Tibial artery (tissue), 4 donors: ENCODE data around the gene TXLNG.
"Not testable (repeated sequence)": the region's sequence is repeated elsewhere in the genome, so short reads cannot be mapped to it uniquely, and the experiment has no call there.

Source experiments
- DNase-seq, 2 donors: peaks; one replicate each; pipeline ENCODE4 v3.0.0-alpha.2; 2019
- H3K27ac ChIP-seq, 2 donors: fragments of 200-600 bp; sonication (generic) in 1 of 2; 1 replicate in 1 of 2; 2 replicates in 1 of 2; pipeline ENCODE4 v1.5.1; 2018 to 2019; ENCODE audit warnings: mild to moderate bottlenecking in 1 of 2
- H3K27me3 ChIP-seq, 2 donors: fragments of 200-600 bp; sonication (generic) in 1 of 2; one replicate each; pipeline versions ENCODE4 v1.5.1 to v1.6.0; 2016 to 2019
- H3K36me3 ChIP-seq, 3 donors: fragments of 200-600 bp; sonication (generic) in 2 of 3; one replicate each; pipeline ENCODE4 v1.5.1; 2016 to 2019; ENCODE audit warnings: mild to moderate bottlenecking in 2 of 3
- H3K4me1 ChIP-seq, 4 donors: fragments of 200-600 bp; sonication (generic) in 2 of 4; 1 replicate in 3 of 4; 2 replicates in 1 of 4; pipeline ENCODE4 v1.5.1; 2016 to 2019
- H3K4me3 ChIP-seq, 2 donors: fragments of 200-600 bp; sonication (generic) in 1 of 2; 1 replicate in 1 of 2; 2 replicates in 1 of 2; pipeline ENCODE4 v1.5.1; 2018 to 2019; ENCODE audit warnings: mild to moderate bottlenecking in 2 of 2
- H3K9me3 ChIP-seq, 3 donors: fragments of 200-600 bp; sonication (generic) in 1 of 3; one replicate each; pipeline ENCODE4 v1.5.1; 2016 to 2019
- intact Hi-C: fragments of 100-400 bp; cut with DNase I; formaldehyde crosslinking; loops from one replicate; pipeline ENCODE4 v1.15.0; 2023; ENCODE audit warnings: low total_unique reads
- TF ChIP-seq, protein P1 (sequence below), 2 experiments: fragments of 200-600 bp in 1 of 2; fragments of 450-650 bp in 1 of 2; IDR thresholded peaks; one replicate each; pipeline ENCODE4 v1.5.1; 2017 to 2019; ENCODE audit warnings: antibody characterized with exemption in 2 of 2, mild to moderate bottlenecking in 1 of 2, moderate library complexity in 1 of 2

TXLNG gene

GRCh38 chrX:16745659-16746058 is 40.6 kb upstream of the TXLNG start:
- H3K27me3 ChIP-seq = no peaks in the 10 kb centered on the region
- H3K27ac ChIP-seq = no peak overlapping the region
- DNase-seq = no peak
- peaks cover 19 to 96% (median 95%) of the 10 kb centered on the region in 3 donors for H3K36me3 ChIP-seq
- H3K4me3 ChIP-seq = no peak overlapping the region
- intact Hi-C loops = no loop called here
- TF ChIP-seq, protein P1, sequence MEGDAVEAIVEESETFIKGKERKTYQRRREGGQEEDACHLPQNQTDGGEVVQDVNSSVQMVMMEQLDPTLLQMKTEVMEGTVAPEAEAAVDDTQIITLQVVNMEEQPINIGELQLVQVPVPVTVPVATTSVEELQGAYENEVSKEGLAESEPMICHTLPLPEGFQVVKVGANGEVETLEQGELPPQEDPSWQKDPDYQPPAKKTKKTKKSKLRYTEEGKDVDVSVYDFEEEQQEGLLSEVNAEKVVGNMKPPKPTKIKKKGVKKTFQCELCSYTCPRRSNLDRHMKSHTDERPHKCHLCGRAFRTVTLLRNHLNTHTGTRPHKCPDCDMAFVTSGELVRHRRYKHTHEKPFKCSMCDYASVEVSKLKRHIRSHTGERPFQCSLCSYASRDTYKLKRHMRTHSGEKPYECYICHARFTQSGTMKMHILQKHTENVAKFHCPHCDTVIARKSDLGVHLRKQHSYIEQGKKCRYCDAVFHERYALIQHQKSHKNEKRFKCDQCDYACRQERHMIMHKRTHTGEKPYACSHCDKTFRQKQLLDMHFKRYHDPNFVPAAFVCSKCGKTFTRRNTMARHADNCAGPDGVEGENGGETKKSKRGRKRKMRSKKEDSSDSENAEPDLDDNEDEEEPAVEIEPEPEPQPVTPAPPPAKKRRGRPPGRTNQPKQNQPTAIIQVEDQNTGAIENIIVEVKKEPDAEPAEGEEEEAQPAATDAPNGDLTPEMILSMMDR (IDR thresholded peaks at IDR 0.05) = no peak
- H3K4me1 ChIP-seq = no peaks in the 10 kb centered on the region
- H3K9me3 ChIP-seq = no peaks in the 10 kb centered on the region

GRCh38 chrX:16748425-16748824 is 37.8 kb upstream of the TXLNG start:
- Histone ChIP-seq H3K4me3 (no peak overlapping the region), H3K36me3 (peaks cover 16 to 77% (median 74%) of the 10 kb centered on the region in 3 donors), H3K27me3 (no peaks in the 10 kb centered on the region), H3K4me1 (no peaks in the 10 kb centered on the region), H3K27ac (no peak overlapping the region), H3K9me3 (no peaks in the 10 kb centered on the region)
- DNase-seq = no peak
- TF ChIP-seq, protein P1 (IDR thresholded peaks at IDR 0.05) = no peak
- intact Hi-C loops = no loop called here

DNA sequence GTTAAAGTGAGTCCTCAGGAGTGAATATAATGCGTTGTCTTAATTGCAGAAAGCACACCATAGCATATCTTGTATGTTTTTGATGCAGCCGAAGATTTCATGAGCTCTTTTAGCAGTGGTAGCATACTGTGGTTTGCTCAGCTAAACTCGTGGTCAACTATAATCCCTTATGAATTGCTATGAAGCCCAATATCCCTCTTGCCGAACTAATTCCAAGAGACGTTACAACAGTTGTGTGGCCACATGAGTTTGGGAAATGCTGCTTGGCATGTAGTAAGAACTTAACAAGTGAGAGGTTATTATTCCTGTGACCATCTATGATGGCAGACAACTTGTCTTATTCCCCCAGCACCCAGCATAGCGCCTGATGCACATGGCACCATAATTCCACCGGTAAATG is 36.1 kb upstream of the TXLNG start:
- H3K9me3 ChIP-seq = no peaks in the 10 kb centered on the region
- peaks cover 4 to 76% (median 74%) of the 10 kb centered on the region in 3 donors for H3K36me3 ChIP-seq
- no peak overlapping the region for H3K27ac ChIP-seq
- H3K4me1 ChIP-seq = no peaks in the 10 kb centered on the region
- intact Hi-C loops = no loop called here
- DNase-seq = no peak
- no peaks in the 10 kb centered on the region for H3K27me3 ChIP-seq
- TF ChIP-seq, protein P1 (IDR thresholded peaks at IDR 0.05) = no peak
- no peak overlapping the region for H3K4me3 ChIP-seq

GRCh38 chrX:16754019-16754418 is 32.2 kb upstream of the TXLNG start:
- Histone ChIP-seq H3K36me3 (peaks cover 11 to 76% (median 75%) of the 10 kb centered on the region in 3 donors), H3K27ac (no peak overlapping the region), H3K9me3 (no peaks in the 10 kb centered on the region), H3K4me3 (no peak overlapping the region), H3K27me3 (no peaks in the 10 kb centered on the region), H3K4me1 (no peaks in the 10 kb centered on the region)
- no peak for DNase-seq
- TF ChIP-seq, protein P1 (IDR thresholded peaks at IDR 0.05) = no peak
- intact Hi-C loops = no loop called here

GRCh38 chrX:16756724-16757123 is 29.5 kb upstream of the TXLNG start:
- Histone ChIP-seq H3K36me3 (peaks cover 11 to 80% (median 74%) of the 10 kb centered on the region in 3 donors), H3K9me3 (no peaks in the 10 kb centered on the region), H3K27ac (no peak overlapping the region), H3K4me3 (no peak overlapping the region), H3K4me1 (no peaks in the 10 kb centered on the region), H3K27me3 (no peaks in the 10 kb centered on the region)
- no peak for DNase-seq
- TF ChIP-seq, protein P1 (IDR thresholded peaks at IDR 0.05) = no peak
- intact Hi-C loops = no loop called here

DNA sequence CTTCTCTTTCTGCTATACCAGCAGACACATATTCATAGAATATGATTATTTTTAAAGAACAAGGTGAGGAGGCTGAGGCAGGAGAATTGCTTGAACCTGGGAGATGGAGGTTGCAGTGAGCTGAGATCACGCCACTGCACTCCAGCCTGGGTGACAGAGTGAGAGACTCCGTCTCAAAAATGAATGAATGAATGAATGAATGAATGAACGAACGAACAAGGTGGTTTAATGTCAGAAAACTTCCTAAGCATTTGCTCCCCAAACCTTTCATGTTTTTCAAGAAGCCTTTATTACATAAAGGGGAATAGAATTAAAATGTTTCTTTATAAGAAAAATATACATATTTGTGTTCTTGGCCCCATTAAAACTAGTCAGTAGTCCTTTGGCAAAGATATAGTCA is 24.8 kb upstream of the TXLNG start:
- H3K4me1 ChIP-seq, H3K9me3 ChIP-seq, DNase-seq, intact Hi-C loops, H3K4me3 ChIP-seq, H3K27me3 ChIP-seq, H3K27ac ChIP-seq: not testable (repeated sequence)
- H3K36me3 ChIP-seq = peaks cover 6 to 49% (median 42%) of the 10 kb centered on the region in 3 donors
